GM10248 (cell line): ENCODE measurements around the gene LARP1.

Experiments
- CTCF ChIA-PET: fragments of 300-600 bp; sonication (Branson Sonifier 250); formaldehyde crosslinking; extraction: SDS; loops from one replicate; lab custom pipeline; 2021; ENCODE audit warnings: antibody characterized with exemption; lab: Yijun Ruan, JAX
- POLR2A ChIA-PET: fragments of 350-650 bp; sonication (Branson Sonifier 250); formaldehyde crosslinking; extraction: SDS; loops from one replicate; lab custom pipeline; 2020; ENCODE audit warnings: antibody characterized with exemption; lab: Yijun Ruan, JAX
- DNase-seq: peaks from one replicate; pipeline ENCODE4 v3.0.0; 2012; ENCODE audit errors: extremely low spot score
- CTCF ChIP-seq: IDR thresholded peaks from 2 replicates; pipeline ENCODE4 v1.5.1; 2012; ENCODE audit warnings: mild to moderate bottlenecking, low read depth; ENCODE audit errors: extremely low read depth, missing control alignments, control extremely low read depth

The LARP1 gene

DNA sequence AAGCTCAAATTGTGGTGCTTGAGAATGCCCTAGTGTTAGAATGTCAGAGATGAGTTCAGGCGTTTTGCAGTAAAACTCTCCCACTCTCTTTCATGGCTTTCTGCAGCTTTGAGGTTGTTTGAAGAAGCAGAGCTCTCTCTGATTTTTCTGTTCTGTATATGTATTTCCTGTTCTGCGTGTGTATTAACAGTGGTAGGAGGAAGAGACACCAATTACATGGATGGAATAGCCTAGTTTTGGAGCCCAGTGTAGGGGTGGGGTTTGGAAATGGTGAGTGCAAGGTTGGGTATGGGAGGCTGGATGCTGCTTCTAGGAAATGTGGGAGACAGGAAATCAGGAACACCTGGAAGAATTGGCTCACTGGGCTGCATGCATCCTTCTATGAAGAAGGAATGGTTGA is 12.4 kb downstream of the LARP1 start:
- POLR2A ChIA-PET, result no interaction called here
- no peak for DNase-seq
- no peak for TF ChIP-seq CTCF
- CTCF ChIA-PET, result interaction anchor here (0.8 to 2.0 kb wide), 4 partner anchors 9 to 11 kb away, joined by 4 to 7 read pairs (median 6); no protein-coding TSS in a partner anchor

- ChIA-PET POLR2A (no interaction called here), CTCF (interaction anchor here (0.8 kb wide), 1 partner anchor 10 kb away, joined by 4 read pairs; no protein-coding TSS in a partner anchor)
- TF ChIP-seq CTCF, result no peak
- no peak for DNase-seq
Measured at GRCh38 chr5:154768207-154768606, 13.0 kb downstream of the LARP1 start.

DNA sequence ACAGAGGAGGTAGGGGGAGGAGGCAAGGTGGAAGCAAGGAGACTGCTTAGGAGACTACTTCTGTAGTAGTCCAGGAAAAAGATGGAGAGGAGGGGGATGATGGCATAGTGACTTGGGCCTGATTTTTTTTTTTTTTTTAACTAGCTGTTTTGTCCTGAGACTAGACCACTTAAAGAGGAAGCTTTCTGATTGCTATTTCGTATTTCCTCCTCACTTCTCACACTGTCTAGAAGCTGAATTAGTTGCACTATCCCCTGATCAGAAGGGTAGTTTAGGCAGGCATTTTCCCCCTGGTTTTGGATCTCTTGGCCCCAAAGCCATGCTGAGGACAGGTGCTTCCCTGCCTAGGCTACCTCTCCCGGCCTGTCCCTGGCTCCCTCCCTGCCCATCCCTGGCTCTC is 14.9 kb downstream of the LARP1 start:
- ChIA-PET CTCF (interaction anchor here (1.4 to 1.9 kb wide), 2 partner anchors 8 to 13 kb away, joined by 5 to 6 read pairs; no protein-coding TSS in a partner anchor), POLR2A (no interaction called here)
- DNase-seq, result no peak
- TF ChIP-seq CTCF, result no peak

DNA sequence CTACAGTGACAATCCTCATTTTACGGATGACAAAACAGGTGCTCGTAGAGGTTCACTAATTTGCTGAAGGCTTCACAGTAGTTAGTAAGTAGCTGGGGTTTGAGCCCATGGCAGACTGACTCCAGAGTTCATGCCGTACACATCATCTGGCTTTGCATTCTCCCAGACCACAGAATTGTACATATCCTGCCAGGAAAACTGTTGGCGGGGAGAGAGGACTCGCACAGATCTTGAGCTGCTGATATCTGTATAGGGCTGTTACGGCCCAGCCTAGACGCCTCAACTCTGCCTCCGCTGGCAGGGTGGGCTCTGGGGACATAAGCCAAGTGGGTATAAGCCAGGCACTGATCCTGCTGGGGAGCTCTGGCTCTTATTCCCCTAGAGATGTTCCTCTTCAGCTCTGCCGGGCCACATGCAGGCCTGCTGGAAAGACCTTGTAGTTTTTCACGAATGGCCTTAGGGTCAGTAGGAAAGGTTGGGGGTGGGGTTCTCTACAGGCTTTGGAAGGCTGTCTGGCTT is 16.3 kb downstream of the LARP1 start:
- ChIA-PET CTCF (interaction anchor here (1.0 to 1.9 kb wide), 5 partner anchors 7 to 148 kb away, joined by 3 to 5 read pairs (median 4); no protein-coding TSS in a partner anchor), POLR2A (no interaction called here)
- no peak for DNase-seq
- TF ChIP-seq CTCF, result no peak

GRCh38 chr5:154773326-154773725 is 18.1 kb downstream of the LARP1 start:
- no peak for TF ChIP-seq CTCF
- DNase-seq, result no peak
- CTCF ChIA-PET, result interaction anchor here (1.1 kb wide), 1 partner anchor 8 kb away, joined by 5 read pairs; no protein-coding TSS in a partner anchor
- POLR2A ChIA-PET, result no interaction called here

DNA sequence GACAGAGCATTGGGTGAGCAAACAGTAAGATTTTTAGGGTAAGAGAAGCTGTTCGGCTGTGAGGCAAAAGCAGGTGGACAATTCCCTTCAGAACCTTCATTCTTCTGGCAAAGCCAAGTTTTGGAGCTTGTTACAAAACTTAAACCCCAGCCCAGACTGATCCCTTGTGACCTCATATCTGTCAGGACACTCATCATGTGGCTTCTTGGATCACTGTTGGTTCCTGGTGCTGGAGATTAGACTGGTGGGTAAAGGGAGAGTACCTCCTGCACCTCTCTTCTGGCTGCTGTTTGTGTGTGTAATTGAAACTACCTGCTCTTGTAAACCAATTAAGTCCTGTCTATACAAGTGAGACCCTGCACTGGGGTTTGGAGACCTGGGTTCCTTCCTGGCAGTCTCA is 21.0 kb downstream of the LARP1 start:
- ChIA-PET POLR2A (no interaction called here), CTCF (interaction anchor here (0.8 to 1.7 kb wide), 3 partner anchors 9 to 126 kb away, joined by 3 to 7 read pairs (median 3); no protein-coding TSS in a partner anchor)
- DNase-seq, result no peak
- TF ChIP-seq CTCF, result no peak
